Measurements from ENCODE around the gene ZC3H4.
"Not testable (repeated sequence)": the region's sequence is repeated elsewhere in the genome, so short reads cannot be mapped to it uniquely, and the experiment has no call there.

The ZC3H4 gene

DNA sequence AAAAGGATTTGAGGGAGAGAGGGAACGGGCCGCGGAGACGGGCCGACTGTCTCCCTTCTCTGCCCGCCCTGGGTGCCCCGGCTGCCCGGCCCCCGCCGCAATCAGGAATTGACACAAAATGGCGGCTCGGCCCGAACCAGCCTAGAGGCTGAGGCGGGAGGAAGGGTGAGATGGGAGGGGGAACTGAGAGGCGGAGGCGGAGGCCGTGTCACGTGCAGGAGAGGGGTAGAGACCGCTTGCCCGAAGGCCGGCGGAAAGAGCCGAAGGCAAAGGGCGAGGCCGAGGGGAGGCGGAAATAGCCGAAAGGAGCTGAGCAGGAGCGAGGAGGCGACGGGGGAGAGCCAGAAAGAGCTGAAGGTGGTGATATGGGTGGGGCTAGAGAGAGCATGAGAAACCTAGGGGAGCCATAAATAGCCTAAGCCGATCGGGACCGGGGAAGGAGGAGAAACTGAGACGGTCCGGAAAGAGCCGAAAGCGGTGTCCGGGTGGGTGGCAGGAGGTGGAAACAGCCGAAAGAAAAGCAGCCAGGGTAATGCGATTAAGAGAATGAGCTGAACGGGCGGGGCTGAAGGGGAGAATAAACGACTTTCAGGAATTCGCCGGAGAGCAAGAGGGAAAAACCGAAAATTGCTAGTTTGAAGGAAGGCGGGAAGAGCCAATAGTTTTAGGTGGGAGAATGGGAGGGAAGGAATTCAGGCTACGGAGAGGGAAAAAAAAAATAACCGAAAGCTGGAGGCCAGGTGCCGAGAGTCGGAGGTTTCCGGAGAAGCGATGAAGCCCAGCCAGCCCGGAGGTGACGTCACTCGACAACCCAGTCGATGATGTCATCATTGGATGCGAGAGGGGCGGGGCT lies at the start of gene ZC3H4:
Gene ZC3H4 (minus strand): TSS at position 780 of the 853 bp plus-strand sequence. CDS start 1,192 bp downstream, outside the sequence.
- DNase-seq (ENCODE audit: low read depth in 3 of 3, low spot score in 1 of 3) = peak; percentile 96 to 99 (median 99)

DNA sequence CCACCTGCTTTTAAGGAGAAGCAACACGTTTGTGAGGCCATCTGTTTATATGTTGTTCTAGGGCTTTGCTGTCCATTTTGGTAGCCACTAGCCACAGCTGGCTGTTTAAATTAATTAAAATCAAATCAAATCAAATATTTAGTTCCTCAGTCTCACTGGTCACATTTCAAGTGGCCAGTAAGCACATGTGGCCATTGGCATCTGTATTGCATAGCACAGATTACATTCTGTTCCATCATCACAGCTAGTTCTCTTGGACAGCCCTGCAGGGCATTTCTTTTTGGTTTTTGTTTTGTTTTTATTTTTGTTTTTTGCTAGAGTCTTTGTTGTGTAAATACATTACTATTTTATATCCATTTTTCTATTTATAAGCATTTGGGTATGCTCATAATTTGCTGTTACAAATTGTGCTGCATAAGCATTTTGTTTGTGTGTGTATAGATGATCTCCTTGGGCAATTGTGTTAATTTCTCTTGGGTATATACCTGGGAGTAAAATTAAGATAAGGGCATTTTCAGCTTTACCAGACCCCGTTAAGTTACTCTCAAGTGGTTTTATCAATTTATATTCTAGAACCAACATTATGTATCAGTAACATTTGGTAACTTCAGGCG lies 48.4 kb upstream of the ZC3H4 start:
- DNase-seq (ENCODE audit: low read depth in 3 of 3, low spot score in 1 of 3) = no peak

DNA sequence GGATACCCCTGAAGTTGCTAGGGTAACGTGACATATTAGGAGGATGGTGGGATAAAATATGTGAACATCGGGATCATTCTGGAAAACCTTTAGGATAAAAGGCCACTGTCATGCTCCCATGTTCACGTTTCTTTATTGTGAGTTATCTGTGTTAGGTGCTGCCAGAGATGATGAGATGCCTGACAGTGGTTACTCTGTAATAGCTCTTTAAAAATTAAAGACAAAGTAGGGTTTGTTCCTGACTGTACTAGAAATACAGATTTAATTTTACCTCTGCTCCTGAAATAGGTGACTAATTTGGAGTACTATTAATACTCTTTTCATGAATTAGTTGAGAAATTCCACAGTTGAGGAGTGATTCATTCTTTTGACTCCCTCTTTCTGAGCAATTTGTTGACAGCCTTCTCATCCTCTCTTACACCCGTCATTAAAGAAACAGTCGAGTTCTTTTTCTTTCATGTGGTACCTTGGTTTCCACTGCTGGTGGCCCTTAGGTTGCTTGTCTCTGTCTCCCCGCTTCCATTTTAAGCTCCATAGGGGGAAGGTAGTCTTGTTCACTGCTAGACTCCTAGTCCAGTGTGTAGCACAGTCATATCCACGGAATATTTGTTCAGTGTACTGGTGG lies 45.4 kb upstream of the ZC3H4 start:
- peak in 1 of 3 donors; percentile 26 for DNase-seq (ENCODE audit: low read depth in 3 of 3, low spot score in 1 of 3)

- DNase-seq (ENCODE audit: low read depth in 3 of 3, low spot score in 1 of 3) = no peak
Measured at GRCh38 chr19:47158367-47158791, 44.8 kb upstream of the ZC3H4 start.

- DNase-seq (ENCODE audit: low read depth in 3 of 3, low spot score in 1 of 3) = no peak
Measured at GRCh38 chr19:47157431-47158321, 44.1 kb upstream of the ZC3H4 start.

GRCh38 chr19:47156861-47157430 lies 43.4 kb upstream of the ZC3H4 start:
- no peak for DNase-seq (ENCODE audit: low read depth in 3 of 3, low spot score in 1 of 3)

- DNase-seq (ENCODE audit: low read depth in 3 of 3, low spot score in 1 of 3) = no peak
Measured at GRCh38 chr19:47155148-47155547, 41.6 kb upstream of the ZC3H4 start.

DNA sequence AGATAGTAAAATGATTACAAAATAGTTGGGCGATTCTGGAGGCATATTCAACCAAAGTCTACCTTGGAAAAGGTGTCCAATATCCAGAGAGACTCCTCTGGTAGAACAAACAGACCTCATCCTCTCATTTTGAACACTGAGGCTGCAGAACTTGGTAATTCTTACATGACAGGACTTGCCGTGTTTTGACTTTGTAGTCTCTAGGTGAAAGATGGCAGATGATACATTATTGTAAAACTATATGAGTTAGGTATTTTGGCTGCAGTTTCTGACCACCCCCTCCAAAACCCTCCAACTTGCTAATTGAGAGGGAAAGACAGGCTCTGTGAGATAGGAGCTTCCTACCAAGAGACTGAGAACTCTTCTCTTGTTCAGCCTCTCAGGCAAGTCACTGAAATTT lies 39.7 kb upstream of the ZC3H4 start:
- no peak for DNase-seq (ENCODE audit: low read depth in 3 of 3, low spot score in 1 of 3)

DNA sequence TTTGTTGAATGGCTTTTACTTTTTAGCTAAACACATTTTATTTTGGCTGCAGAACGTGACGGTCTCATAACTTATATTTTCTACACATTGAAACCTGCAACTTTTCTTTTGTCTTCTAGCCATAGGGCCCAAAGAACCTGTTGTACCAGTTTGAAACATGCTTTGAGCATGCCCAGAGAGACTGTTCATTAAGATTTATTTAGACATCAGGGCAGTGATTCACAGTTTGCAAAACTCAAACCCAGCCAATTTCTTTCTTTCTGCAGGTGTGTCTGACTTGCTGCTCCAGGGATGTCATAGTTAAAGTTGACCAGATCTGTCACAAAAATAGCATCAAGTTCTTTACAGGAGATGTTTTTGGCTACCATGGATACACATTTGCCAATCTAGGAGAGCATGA lies 39.1 kb upstream of the ZC3H4 start:
- no peak for DNase-seq (ENCODE audit: low read depth in 3 of 3, low spot score in 1 of 3)

DNA sequence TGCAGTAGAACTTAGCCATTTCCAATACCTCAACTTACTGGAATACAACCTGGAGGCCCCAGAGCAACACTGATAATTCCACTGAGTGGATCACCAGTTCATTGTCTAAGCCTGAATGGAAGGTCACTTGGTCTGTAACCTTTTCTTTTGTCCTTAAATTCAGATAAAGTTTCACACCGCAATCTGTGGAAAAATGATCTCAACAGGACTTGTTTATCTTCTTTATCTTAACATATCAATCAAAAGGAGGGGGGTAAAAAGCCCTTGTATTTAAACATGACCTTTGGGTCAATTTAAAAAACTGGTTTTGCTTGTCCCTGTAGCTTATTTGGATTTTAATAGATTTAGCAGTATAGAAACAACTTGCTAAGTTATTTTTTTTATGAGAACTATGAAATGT lies 38.6 kb upstream of the ZC3H4 start:
- no peak for DNase-seq (ENCODE audit: low read depth in 3 of 3, low spot score in 1 of 3)

DNA sequence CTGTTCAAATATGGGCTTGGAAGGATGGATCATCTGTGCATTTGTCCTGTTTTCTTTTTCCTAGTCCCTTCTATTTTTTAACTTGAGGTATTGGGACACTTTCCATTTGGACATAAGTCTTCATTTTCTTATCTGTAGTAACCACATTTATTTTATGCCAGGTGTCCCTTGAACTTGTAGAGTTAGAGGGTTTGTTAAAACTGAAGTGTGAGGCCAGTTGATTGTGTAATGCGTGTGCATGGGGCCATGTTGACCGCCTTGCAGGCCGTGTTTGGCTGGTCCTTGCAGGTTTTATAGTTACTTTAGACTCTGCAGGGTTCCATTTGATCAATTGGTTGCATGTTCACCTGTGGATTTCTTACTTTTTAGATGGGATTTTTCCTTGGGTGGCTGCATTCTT lies 38.1 kb upstream of the ZC3H4 start:
- no peak for DNase-seq (ENCODE audit: low read depth in 3 of 3, low spot score in 1 of 3)

DNA sequence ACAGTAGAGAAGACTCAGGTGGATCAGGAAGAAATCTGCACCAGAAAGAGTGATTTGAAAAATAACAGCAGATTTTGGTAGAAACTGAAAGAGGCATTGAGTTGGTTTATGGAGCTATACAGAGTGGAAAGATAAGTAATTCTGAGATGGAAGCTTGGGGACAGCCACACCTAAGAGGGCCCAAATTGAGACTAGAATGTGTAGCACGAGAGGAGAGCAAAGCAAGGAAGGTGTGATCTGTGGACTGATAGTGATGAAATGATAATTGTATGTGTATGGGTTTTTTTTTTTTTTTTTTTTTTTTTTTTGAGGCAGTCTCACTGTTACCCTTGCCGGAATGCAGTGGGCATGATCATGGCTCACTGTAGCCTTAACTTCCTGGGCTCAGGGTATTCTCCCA lies 33.3 kb upstream of the ZC3H4 start:
- DNase-seq (ENCODE audit: low read depth in 3 of 3, low spot score in 1 of 3) = no peak

DNA sequence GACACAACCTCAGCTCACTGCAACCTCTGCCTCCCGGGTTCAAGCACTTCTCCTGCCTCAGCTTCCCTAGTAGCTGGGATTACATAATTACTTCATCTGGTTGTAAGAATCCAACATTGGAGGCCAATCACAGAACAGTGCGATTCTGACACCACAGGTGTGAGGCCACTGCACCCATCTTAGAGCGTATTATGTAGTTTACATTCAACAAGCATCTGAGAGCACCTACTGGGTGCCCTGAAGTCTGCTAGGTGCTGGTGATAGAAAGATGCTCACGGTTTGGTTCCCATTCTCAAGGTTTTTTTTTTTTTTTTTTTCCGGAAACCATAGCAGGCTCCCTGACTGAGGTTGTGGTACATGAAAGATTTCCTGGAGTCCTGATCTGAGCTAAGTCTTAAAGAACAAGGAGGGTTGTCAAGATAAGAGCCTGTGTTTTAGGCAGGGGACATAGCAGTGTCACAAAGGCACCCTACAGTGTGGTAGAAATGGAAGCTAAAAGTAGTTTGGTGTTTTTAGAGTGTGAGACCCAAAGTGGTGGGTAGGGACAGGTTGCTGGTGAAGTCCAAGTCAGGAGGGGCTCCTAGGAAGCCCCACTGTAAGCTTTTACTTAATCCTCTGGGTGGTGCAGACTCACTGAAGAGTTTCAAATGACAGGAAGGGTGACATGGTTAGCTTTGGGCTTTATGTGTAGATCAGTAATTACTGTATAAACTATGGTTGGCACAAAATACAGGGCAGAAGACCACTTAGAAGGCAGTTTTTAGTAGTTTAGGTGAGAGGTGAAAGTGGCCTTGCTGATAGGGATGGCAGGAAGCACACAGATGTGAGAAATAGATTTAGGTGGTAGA lies 32.3 kb upstream of the ZC3H4 start:
- no peak for DNase-seq (ENCODE audit: low read depth in 3 of 3, low spot score in 1 of 3)

- DNase-seq (ENCODE audit: low read depth in 3 of 3, low spot score in 1 of 3) = no peak
Measured at GRCh38 chr19:47144630-47145029, 31.1 kb upstream of the ZC3H4 start.

- no peak for DNase-seq (ENCODE audit: low read depth in 3 of 3, low spot score in 1 of 3)
Measured at GRCh38 chr19:47143322-47144073, 29.9 kb upstream of the ZC3H4 start.

DNA sequence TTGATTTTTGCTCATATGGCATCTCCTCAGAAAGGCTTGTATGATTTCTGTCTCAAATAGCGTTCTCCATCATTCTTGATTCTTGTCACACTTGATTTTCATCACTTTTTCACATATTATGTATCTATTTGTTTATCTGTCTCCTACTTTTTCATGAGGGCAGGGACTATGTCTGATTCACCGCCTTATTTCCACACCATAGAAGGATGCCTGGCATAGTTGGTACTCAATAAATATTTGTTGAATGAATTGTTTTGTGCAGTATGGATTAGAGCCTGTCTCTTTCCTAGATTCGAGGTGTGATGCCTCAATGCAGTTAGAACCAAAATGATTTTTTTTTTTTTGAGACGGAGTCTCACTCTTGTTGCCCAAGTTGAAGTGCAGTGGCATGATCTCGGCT lies 29.2 kb upstream of the ZC3H4 start:
- DNase-seq (ENCODE audit: low read depth in 3 of 3, low spot score in 1 of 3) = no peak

- DNase-seq (ENCODE audit: low read depth in 3 of 3, low spot score in 1 of 3) = no peak
Measured at GRCh38 chr19:47141695-47142094, 28.1 kb upstream of the ZC3H4 start.

DNA sequence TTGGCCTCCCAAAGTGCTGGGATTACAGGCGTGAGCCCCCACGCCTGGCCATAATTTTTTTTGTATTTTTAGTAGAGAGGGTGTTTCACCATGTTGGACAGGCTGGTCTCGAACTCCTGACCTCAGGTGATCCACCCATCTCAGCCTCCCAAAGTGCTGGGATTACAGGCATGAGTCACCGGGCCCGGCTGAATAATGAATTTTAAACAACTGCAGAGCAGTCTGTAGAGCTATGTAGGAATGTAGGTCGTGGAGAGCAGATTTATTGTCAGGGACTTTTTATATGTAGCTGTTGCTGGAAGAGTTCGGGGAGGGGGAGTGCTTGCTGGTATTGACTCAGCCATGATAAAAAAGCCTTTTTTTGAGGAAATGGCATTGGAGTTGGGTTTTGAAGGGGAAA lies 27.7 kb upstream of the ZC3H4 start:
- not testable (repeated sequence) for DNase-seq (ENCODE audit: low read depth in 3 of 3, low spot score in 1 of 3)

- no peak for DNase-seq (ENCODE audit: low read depth in 3 of 3, low spot score in 1 of 3)
Measured at GRCh38 chr19:47135156-47135555, 21.6 kb upstream of the ZC3H4 start.
